ENCODE data around the gene NNT. TPM values are rescaled to one million over a fixed set of nuclear protein-coding genes. Genes with fewer than 3 reads are reported as not detected.

The NNT gene
- polyA plus RNA-seq, 3 donors, result 17.1 to 47.2 (median 41.2) TPM

- no peak for TF ChIP-seq CTCF (IDR thresholded peaks at IDR 0.05)
- Mint-ChIP-seq H3K27me3 (ENCODE audit: low read depth in 3 of 3) (no peaks in the 10 kb centered on the region), H3K4me3 (no peak overlapping the region), H3K27ac (no peak overlapping the region), H3K36me3 (peaks cover 60 to 62% of the 10 kb centered on the region in 2 donors), H3K4me1 (peaks cover 8% of the 10 kb centered on the region), H3K9me3 (no peaks in the 10 kb centered on the region)
- H4K20me1 ChIP-seq (ENCODE audit: insufficient read depth, low read length), result peaks cover 3% of the 10 kb centered on the region
- H3K4me3 ChIP-seq (replicated peaks in 1 of 3; ENCODE audit: low read depth in 2 of 3, low read length in 3 of 3), result no peak overlapping the region
- no peak overlapping the region for H3K9ac ChIP-seq (ENCODE audit: insufficient read depth, low read length, poor library complexity, severe bottlenecking)
- 100% methylated on average over 2 of the region's 3 CpGs for WGBS (ENCODE audit: insufficient coverage)
- H3K27me3 ChIP-seq (ENCODE audit: control insufficient read depth in 2 of 2, insufficient read depth in 2 of 2, low read length in 2 of 2), result no peaks in the 10 kb centered on the region
- H3K79me2 ChIP-seq (ENCODE audit: insufficient read depth, low read length), result no peaks in the 10 kb centered on the region
- H2AFZ ChIP-seq (ENCODE audit: insufficient read depth, low read depth, low read length, poor library complexity, severe bottlenecking), result no peak overlapping the region
- DNase-seq, result no peak
- peak overlapping the region in 1 of 2 donors; percentile 16 for H3K27ac ChIP-seq (ENCODE audit: low read depth in 1 of 2, low read length in 2 of 2)
- intact Hi-C loops (cut with micrococcal nuclease), result no loop called here
- no peak overlapping the region for H3K4me2 ChIP-seq (replicated peaks; ENCODE audit: extremely low read depth, low read length, poor library complexity, severe bottlenecking)
- H3K9me3 ChIP-seq (replicated peaks in 1 of 2; ENCODE audit: control insufficient read depth in 1 of 2, insufficient read depth in 1 of 2, low read length in 2 of 2), result no peaks in the 10 kb centered on the region
- peaks cover 55 to 83% of the 10 kb centered on the region in 2 donors for H3K36me3 ChIP-seq (replicated peaks in 1 of 2; ENCODE audit: control insufficient read depth in 1 of 2, insufficient read depth in 2 of 2, low read length in 2 of 2)
- no peaks in the 10 kb centered on the region for H3K4me1 ChIP-seq (ENCODE audit: control insufficient read depth in 1 of 2, insufficient read depth in 2 of 2, low read length in 2 of 2)
Measured at GRCh38 chr5:43622074-43622473, 19.1 kb downstream of the NNT start.

- Histone ChIP-seq H2AFZ (ENCODE audit: insufficient read depth, low read depth, low read length, poor library complexity, severe bottlenecking) (no peak overlapping the region), H3K9ac (ENCODE audit: insufficient read depth, low read length, poor library complexity, severe bottlenecking) (no peak overlapping the region), H3K4me1 (ENCODE audit: control insufficient read depth in 1 of 2, insufficient read depth in 2 of 2, low read length in 2 of 2) (no peaks in the 10 kb centered on the region), H4K20me1 (ENCODE audit: insufficient read depth, low read length) (peaks cover 5% of the 10 kb centered on the region), H3K4me3 (replicated peaks in 1 of 3; ENCODE audit: low read depth in 2 of 3, low read length in 3 of 3) (no peak overlapping the region), H3K4me2 (replicated peaks; ENCODE audit: extremely low read depth, low read length, poor library complexity, severe bottlenecking) (no peak overlapping the region), H3K27ac (ENCODE audit: low read depth in 1 of 2, low read length in 2 of 2) (no peak overlapping the region), H3K9me3 (replicated peaks in 1 of 2; ENCODE audit: control insufficient read depth in 1 of 2, insufficient read depth in 1 of 2, low read length in 2 of 2) (no peaks in the 10 kb centered on the region), H3K27me3 (ENCODE audit: control insufficient read depth in 2 of 2, insufficient read depth in 2 of 2, low read length in 2 of 2) (no peaks in the 10 kb centered on the region), H3K79me2 (ENCODE audit: insufficient read depth, low read length) (peaks cover 2% of the 10 kb centered on the region), H3K36me3 (replicated peaks in 1 of 2; ENCODE audit: control insufficient read depth in 1 of 2, insufficient read depth in 2 of 2, low read length in 2 of 2) (peaks cover 49 to 79% of the 10 kb centered on the region in 2 donors)
- H3K4me1 Mint-ChIP-seq, result peaks cover 8% of the 10 kb centered on the region
- no peaks in the 10 kb centered on the region for H3K9me3 Mint-ChIP-seq
- no peaks in the 10 kb centered on the region for H3K27me3 Mint-ChIP-seq (ENCODE audit: low read depth in 3 of 3)
- 100% methylated on average over 3 of the region's 3 CpGs for WGBS (ENCODE audit: insufficient coverage)
- peaks cover 53 to 57% of the 10 kb centered on the region in 2 donors for H3K36me3 Mint-ChIP-seq
- no peak overlapping the region for H3K4me3 Mint-ChIP-seq
- TF ChIP-seq CTCF (IDR thresholded peaks at IDR 0.05), result no peak
- no peak for DNase-seq
- intact Hi-C loops (cut with micrococcal nuclease), result no loop called here
- peak overlapping the region in 2 of 7 donors; percentile 43 to 79 for H3K27ac Mint-ChIP-seq
Measured at GRCh38 chr5:43623048-43623680, 20.2 kb downstream of the NNT start.
